ENCODE measurements around the gene FTSJ1.

Gene FTSJ1

GRCh38 chrX:48471504-48471903 is 4.5 kb upstream of the FTSJ1 start:
- DNase-seq: no peak

DNA sequence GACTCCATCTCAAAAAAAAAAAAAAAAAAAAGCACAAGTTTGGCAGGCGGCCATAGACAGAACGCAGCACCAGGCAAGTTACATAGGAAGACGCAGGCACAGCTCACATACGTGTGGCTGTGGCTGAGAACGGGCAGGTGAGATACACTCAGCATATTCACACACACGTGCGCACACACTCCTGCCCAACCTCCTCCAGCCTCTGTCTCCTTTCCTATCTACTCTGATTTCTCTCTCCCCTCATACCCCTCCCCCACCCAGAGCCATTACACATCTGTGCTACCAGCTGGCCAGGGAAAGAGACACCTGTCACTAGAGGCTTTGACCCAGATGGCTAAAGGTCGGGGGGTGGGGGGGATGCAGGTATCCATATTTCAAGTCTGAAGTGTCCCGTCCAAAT is 3.8 kb upstream of the FTSJ1 start:
- DNase-seq: no peak

- no peak for DNase-seq
Observed at GRCh38 chrX:48472851-48473703, 2.9 kb upstream of the FTSJ1 start.

GRCh38 chrX:48473704-48473990 is 2.4 kb upstream of the FTSJ1 start:
- no peak for DNase-seq

DNA sequence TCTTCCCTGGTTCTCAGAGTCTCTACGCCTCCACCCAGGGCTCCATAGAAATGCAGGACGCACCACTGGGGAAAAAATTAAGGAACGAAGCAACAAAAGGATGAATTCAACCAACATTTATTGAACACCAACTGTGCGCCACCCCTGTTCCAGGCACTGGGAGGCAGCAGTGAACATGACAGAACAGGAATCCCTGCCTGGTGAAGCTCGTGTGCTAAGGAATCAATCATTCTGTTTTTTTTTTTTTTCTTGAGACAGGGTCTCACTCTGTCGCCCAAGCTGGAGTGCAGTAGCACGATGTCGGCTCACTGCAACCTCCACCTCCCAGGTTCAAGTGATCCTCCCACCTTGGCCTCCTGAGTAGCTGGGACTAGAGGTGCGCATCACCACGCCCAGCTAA is 1.9 kb upstream of the FTSJ1 start:
- no peak for DNase-seq

GRCh38 chrX:48474581-48474980 is 1.4 kb upstream of the FTSJ1 start:
- no peak for DNase-seq

GRCh38 chrX:48475296-48475695 is 703 bp upstream of the FTSJ1 start:
- no peak for DNase-seq

DNA sequence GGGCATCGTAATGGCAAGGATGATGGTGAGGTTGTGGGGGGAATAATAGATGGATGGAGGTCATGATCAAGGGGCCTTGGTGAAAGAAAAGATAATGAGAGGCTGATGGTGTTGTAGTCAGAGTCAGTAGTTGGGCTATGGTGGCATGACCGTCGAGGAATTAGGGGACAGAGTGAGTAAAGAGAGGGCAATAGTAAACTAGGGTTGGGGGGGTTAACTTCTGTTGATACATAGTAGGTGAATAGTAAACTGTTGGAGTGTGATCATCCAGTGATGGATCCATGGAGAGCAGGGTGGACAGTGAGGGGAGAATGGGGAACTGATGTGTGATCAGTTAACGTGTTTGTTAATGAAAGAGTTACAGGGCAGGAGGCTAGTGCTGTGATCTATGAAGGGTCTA is 920 bp downstream of the FTSJ1 start:
- no peak for DNase-seq

GRCh38 chrX:48477960-48478755 is 2.2 kb downstream of the FTSJ1 start:
- DNase-seq: no peak

- no peak for DNase-seq
Observed at GRCh38 chrX:48478806-48479205, 2.8 kb downstream of the FTSJ1 start.

DNA sequence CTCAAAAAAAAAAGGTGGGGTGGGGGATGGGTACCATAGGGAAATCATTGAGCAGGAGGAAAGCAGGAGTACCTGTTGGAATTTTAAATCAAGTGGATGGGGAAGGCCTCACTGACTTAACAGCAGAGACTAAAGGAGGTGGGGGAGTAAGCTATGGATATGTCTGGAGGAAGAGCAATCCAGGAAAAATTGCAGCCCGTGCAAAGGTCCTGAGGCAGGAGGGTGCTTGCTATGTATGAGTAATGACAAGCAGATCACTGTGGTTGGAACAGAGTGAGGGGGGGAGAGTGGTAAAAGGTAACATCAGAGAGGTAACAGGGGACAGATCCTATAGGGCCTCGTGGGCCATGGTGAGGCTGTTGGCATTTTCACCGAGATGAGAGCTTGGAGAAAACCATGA is 4.1 kb downstream of the FTSJ1 start:
- DNase-seq: no peak

DNA sequence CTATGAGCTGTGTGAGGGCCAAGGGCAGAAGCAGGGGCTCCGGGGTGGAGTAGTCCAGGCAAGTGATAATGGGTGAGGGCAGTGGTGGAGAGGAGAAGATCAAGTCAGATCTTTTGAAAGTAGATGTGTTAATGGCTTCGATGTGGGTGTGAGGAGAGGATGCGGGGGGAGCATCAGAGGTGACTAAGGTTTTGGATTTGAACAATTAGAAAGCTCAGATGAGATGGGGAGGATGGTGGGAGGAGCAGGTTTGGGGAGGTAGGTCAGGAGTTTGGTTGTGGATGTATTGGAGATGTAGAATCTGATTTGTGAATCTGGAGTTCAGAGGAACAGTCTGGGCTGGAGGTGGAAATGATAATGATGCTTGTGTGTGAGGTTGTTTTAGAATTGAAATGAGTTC is 4.6 kb downstream of the FTSJ1 start:
- no peak for DNase-seq

DNA sequence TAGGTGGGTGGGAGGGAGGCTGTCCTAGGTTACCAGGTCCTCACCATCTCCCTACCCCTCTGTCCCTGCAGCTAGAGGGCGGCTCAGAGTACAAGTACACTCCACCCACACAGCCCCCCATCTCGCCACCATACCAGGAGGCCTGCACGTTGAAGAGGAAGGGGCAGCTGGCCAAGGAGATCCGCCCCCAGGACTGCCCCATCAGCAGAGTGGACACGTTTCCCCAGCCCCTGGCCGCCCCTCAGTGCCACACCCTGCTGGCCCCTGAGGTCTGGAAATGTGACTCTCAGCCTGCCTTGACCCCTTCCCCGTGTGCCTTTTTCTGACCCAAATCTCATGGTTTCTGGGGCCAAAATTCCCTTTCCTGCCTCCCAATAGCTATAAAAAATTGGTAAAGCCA is 6.5 kb downstream of the FTSJ1 start:
- DNase-seq: no peak

GRCh38 chrX:48487362-48487798 is 11.4 kb downstream of the FTSJ1 start:
- DNase-seq: no peak

DNA sequence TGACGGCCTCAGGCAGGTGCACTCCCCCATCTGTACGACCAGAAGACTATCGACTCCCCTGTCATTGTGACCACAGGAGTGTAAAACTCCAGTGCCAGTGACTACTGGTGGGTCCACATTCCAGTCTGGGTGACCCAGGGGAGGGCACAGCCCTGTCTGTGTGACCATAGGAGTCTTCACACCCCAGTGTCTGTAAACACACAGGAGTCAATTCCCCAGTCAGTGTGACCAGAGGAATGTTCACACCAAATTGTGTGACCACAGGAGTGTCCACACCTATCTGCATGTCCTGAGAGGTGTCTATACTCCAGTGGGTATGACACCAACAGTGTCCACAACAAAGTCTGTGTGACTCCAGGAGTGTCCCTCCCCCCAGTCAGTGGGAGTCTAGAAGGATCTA is 12.0 kb downstream of the FTSJ1 start:
- DNase-seq: no peak

DNA sequence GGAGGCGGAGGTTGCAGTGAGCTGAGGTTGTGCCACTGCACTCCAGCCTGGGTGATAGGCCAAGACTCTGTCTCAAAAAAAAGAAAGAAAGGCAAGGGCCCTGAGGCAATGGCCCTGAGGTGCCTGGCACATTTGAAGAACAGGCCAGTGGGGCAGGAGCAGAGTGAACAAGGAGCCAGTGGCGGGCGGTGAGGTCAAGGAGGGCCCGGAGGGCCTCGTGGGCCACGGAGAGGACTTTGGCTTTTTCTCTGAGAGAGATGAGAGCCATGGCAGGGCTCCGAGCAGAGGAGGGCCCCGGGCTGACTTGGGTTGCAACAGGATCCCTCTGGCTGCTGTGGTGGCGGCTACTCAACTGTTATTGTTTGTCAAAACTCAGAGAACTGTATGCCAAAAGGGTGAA is 13.3 kb downstream of the FTSJ1 start:
- no peak for DNase-seq

GRCh38 chrX:48489892-48490291 is 13.9 kb downstream of the FTSJ1 start:
- no peak for DNase-seq

DNA sequence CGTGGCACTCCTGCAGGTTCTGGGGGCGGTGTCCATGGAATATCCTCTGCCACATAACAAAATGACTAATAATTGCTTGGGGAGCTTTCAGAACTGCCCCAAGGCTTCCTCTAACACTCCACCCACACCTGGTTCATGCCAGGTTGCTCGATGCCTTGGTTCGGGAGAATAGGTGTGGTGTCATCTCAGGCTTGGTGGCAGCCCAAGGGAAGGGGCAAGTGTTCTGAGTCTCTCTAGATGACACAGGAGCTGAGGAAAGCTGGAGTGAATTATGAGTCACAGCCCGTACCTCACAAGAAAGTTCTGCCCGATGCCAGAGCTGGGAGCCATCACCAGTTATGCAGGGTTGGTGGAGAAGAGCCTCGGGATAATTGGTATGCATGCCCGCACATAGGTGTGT is 14.7 kb downstream of the FTSJ1 start:
- no peak for DNase-seq

GRCh38 chrX:48491809-48492208 is 15.8 kb downstream of the FTSJ1 start:
- DNase-seq: no peak

DNA sequence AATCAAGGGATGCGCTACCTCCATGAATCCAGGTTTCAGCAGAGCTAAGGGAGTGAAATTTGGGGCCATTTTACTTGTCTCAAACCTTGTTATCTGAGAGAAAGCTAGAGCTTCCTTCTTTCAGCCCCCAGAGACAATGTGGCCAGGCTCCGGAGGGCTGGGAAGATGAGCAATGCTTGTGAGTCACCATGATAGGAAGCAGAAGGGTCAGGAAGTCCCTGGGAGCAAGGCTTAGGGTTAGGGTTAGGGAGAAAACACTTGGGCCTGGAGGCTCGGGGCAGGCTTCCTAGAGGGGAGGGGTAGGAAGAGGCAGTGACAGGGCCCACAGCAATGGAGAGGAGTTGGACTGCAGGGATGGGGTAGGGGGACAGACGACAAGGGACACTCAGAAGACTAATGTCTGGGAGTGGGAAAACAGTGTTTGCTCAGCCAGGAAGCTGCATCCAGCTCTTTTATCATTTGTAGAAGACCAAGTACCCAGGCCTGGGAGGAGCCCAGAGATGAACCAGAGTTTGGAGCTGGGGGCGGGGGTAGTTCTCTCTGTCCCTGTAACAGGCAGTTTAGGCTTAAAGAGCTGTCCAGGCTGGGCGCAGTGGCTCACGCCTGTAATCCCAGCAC is 16.4 kb downstream of the FTSJ1 start:
- DNase-seq: no peak

- DNase-seq: no peak
Observed at GRCh38 chrX:48493890-48494364, 17.9 kb downstream of the FTSJ1 start.

- DNase-seq: no peak
Observed at GRCh38 chrX:48496660-48497059, 20.7 kb downstream of the FTSJ1 start.

GRCh38 chrX:48497871-48498270 is 21.9 kb downstream of the FTSJ1 start:
- no peak for DNase-seq

DNA sequence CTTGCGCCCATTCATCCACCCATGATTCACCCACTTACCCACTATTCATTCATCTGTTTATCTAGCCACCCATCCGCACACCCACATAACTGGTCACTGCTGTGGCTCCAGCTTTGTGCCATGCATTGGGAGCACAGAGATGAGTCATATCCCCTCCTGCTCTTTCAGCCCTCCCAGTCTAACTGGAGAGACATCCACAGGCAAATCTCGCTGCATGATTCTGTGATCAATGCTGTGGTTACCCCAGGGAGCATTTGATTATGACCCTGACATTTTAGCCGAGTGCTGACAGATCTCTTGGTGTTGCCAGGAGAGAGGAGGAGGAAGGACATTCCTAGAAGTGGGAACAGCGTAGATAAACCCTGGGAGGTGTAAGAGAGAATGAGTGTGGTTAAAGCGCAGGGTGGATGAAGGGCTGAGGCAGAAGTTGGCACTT is 22.4 kb downstream of the FTSJ1 start:
- DNase-seq: no peak

All from activated gamma-delta T cell treated with Interleukin-2 at 50 U/mL for 16 hours (primary cell).